HEK293T (cell line): ENCODE measurements around the gene MACROH2A1.

Source experiments
- BHLHE40 ChIP-seq: fragments of 450-650 bp; IDR thresholded peaks from 2 replicates; pipeline ENCODE4 v1.6.1; 2016; ENCODE audit warnings: mild to moderate bottlenecking, moderate library complexity, borderline replicate concordance
- CTBP1 ChIP-seq: fragments of 450-650 bp; IDR thresholded peaks from 2 replicates; pipeline ENCODE4 v1.6.1; 2016; ENCODE audit warnings: borderline replicate concordance
- FOXA1 ChIP-seq: fragments of 450-650 bp; IDR thresholded peaks from 2 replicates; pipeline ENCODE4 v1.6.1; 2016; ENCODE audit warnings: mild to moderate bottlenecking
- FOXK2 ChIP-seq: fragments of 450-650 bp; IDR thresholded peaks from 2 replicates; pipeline ENCODE4 v1.6.1; 2016; ENCODE audit warnings: mild to moderate bottlenecking
- FOXM1 ChIP-seq: fragments of 450-650 bp; IDR thresholded peaks from 2 replicates; pipeline ENCODE4 v1.6.1; 2017; ENCODE audit warnings: mild to moderate bottlenecking, borderline replicate concordance
- HDGF ChIP-seq: fragments of 450-650 bp; IDR thresholded peaks from 2 replicates; pipeline ENCODE4 v1.6.1; 2017; ENCODE audit warnings: antibody characterized with exemption, borderline replicate concordance
- L3MBTL2 ChIP-seq: fragments of 450-650 bp; conservative IDR thresholded peaks from 2 replicates; pipeline ENCODE4 v1.6.1; 2016; ENCODE audit warnings: mild to moderate bottlenecking
- SP1 ChIP-seq: fragments of 450-650 bp; IDR thresholded peaks from 2 replicates; pipeline ENCODE4 v1.6.1; 2017
- TARDBP ChIP-seq: fragments of 450-650 bp; IDR thresholded peaks from 2 replicates; pipeline ENCODE4 v1.6.1; 2016
- ZNF384 ChIP-seq: fragments of 450-650 bp; IDR thresholded peaks from 2 replicates; pipeline ENCODE4 v1.6.1; 2016
- TF ChIP-seq, protein P1 (sequence below): fragments of 450-650 bp; IDR thresholded peaks from 2 replicates; pipeline ENCODE4 v1.6.1; 2016

DNA sequence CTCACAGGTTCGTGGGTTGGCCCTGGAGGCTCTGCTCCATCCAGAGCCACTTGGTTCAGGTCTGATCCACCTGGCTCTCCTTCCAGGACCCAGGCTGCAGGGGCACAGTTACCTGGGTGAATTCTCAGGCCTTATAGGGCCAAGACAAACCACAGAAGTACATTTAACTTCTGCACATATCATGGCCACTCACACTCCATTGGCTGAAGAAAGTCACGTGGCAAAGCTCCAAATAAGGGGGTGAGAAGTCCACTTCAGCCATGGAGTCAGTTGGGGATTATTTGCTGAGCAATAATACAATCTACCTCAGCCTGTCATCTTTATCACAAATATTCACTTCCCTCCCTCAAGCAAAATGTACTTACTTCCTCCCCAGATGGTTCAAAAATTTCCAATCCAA lies 83.6 kb downstream of the MACROH2A1 start:
- TF ChIP-seq ZNF384 (no peak), HDGF (no peak), FOXM1 (no peak), CTBP1 (no peak), BHLHE40 (no peak), TARDBP (no peak), SP1 (no peak), FOXK2 (no peak), L3MBTL2 (no peak), FOXA1 (no peak)
- TF ChIP-seq, protein P1, sequence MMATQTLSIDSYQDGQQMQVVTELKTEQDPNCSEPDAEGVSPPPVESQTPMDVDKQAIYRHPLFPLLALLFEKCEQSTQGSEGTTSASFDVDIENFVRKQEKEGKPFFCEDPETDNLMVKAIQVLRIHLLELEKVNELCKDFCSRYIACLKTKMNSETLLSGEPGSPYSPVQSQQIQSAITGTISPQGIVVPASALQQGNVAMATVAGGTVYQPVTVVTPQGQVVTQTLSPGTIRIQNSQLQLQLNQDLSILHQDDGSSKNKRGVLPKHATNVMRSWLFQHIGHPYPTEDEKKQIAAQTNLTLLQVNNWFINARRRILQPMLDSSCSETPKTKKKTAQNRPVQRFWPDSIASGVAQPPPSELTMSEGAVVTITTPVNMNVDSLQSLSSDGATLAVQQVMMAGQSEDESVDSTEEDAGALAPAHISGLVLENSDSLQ = no peak
